ENCODE measurements around the gene TMEM253. TPM values are rescaled to one million over a fixed set of nuclear protein-coding genes. Genes with fewer than 3 reads are reported as not detected.

Gene TMEM253
- total RNA-seq, 4 donors from 2014 or later: 0.81 to 3.1 (median 2.8) TPM; not detected in 1

DNA sequence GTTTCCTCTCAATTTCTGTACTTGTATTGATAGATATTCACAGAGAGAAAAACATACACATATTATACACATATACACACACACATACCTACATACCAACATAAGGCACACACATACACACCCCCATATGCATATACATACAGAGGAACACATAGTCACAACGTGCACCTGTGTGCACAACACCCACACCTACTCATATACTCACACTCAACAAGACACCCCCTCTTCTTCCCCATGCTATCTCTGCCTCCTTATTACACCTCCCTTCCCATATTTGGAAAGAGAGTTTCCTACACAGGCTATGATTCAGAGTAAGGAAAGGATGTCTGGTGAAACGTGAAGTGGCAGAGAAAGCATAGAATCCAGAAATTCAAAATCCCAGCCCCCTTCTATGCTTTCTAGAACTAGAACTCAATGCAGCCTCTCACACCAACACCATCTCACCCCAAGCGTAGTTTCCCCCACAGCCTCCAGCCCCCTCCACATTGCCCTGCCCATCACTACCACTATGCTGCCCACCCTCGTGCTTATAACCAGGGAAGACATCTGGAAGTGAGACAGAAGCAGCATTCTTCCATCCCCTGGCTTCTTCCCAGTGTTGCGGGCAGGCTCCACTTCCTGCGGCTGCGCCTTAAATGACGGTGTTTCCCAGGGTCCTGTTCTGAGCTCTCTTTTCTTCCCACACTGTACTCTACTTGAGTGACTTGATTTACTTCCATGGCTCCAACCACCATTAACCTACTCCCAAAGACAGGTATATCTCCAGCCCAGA lies 40.8 kb upstream of the TMEM253 start:
- Histone ChIP-seq H3K27me3 (no peaks in the 10 kb centered on the region), H3K27ac (no peak overlapping the region), H3K36me3 (no peaks in the 10 kb centered on the region), H3K4me1 (peaks cover 0 to 10% of the 10 kb centered on the region in 2 donors), H3K4me3 (replicated peaks in 1 of 3) (no peak overlapping the region), H3K9me3 (no peaks in the 10 kb centered on the region)
- intact Hi-C loops (cut with DNase I): no loop called here
- no peak for DNase-seq
- 77 to 84% methylated on average over 8 of the region's 8 CpGs for WGBS, 2 donors
- TF ChIP-seq CTCF (IDR thresholded peaks at IDR 0.05) (no peak), POLR2A (IDR thresholded peaks at IDR 0.05) (no peak)

- no peak for TF ChIP-seq POLR2A (IDR thresholded peaks at IDR 0.05)
- TF ChIP-seq CTCF (IDR thresholded peaks at IDR 0.05): no peak
- Histone ChIP-seq H3K4me3 (replicated peaks in 1 of 3) (no peak overlapping the region), H3K27me3 (no peaks in the 10 kb centered on the region), H3K9me3 (no peaks in the 10 kb centered on the region), H3K27ac (no peak overlapping the region), H3K36me3 (no peaks in the 10 kb centered on the region), H3K4me1 (peaks cover 0 to 10% of the 10 kb centered on the region in 2 donors)
- 80% methylated on average over 13 of the region's 13 CpGs for WGBS, 2 donors
- no peak for DNase-seq
- intact Hi-C loops (cut with DNase I): no loop called here
These were observed 40.1 kb upstream of the TMEM253 start for GRCh38 chr14:21060614-21061346.

DNA sequence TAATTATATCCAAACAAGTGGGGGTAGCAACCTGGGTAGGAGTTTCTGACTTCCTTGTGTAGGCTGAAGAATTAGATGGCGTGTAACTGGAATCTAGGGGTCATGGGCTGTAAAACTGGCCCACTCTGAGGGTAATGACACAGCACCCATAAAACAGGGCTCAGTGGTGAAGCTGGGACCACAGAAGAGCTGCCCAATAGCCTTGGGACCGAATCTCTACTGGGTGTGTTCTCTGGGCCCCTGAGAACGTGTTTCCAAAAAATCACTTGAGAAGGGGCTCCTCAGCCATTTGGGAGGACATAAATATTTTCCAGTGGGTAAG lies 39.6 kb upstream of the TMEM253 start:
- H3K4me3 ChIP-seq (replicated peaks in 1 of 3): no peak overlapping the region
- no peaks in the 10 kb centered on the region for H3K27me3 ChIP-seq
- intact Hi-C loops (cut with DNase I): no loop called here
- WGBS, 2 donors: 89 to 94% methylated on average over 3 of the region's 3 CpGs
- no peaks in the 10 kb centered on the region for H3K36me3 ChIP-seq
- H3K9me3 ChIP-seq: no peaks in the 10 kb centered on the region
- TF ChIP-seq CTCF (IDR thresholded peaks at IDR 0.05): no peak
- no peak for TF ChIP-seq POLR2A (IDR thresholded peaks at IDR 0.05)
- H3K27ac ChIP-seq: no peak overlapping the region
- H3K4me1 ChIP-seq: peaks cover 0 to 10% of the 10 kb centered on the region in 2 donors
- DNase-seq: no peak

DNA sequence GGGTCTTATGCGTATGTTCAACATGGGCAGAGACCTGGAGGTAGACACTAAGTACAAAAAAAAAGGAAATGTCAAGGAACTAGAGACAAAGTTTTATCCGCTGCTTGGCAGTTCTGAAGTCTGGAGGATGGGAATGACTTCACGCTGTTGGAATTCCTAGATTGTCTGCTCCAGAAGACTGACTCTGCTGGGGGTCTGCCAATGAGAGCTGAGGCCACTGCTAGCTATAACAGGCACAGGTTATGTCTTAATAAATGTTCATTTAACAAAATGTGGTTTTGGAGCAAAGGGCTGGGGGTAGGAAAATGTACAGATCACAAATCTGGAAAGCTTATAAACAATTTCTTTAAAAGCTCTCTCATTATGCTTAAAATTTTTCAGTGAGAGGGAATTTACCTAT lies 37.4 kb upstream of the TMEM253 start:
- no peaks in the 10 kb centered on the region for H3K27me3 ChIP-seq
- peak; percentile 76 to 80 for DNase-seq
- no peaks in the 10 kb centered on the region for H3K9me3 ChIP-seq
- 60% methylated on average over 3 of the region's 3 CpGs for WGBS, 2 donors
- H3K36me3 ChIP-seq: no peaks in the 10 kb centered on the region
- intact Hi-C loops (cut with DNase I): no loop called here
- peaks cover 0 to 10% of the 10 kb centered on the region in 2 donors for H3K4me1 ChIP-seq
- peak overlapping the region in 1 of 3 donors; percentile 24 for H3K27ac ChIP-seq
- TF ChIP-seq CTCF (IDR thresholded peaks at IDR 0.05): peak in 1 of 6 experiments; percentile 8
- TF ChIP-seq POLR2A (IDR thresholded peaks at IDR 0.05): no peak
- no peak overlapping the region for H3K4me3 ChIP-seq (replicated peaks in 1 of 3)

Measured in thyroid gland (tissue), 4 donors.